ENCODE measurements around the gene C1orf174.

C1orf174 gene

GRCh38 chr1:3851292-3851691 lies 48.8 kb downstream of the C1orf174 start:
- TF ChIP-seq PAX5 (IDR thresholded peaks at IDR 0.05; ENCODE audit: insufficient read depth, low read length, severe bottlenecking) (no peak), SPI1 (IDR thresholded peaks at IDR 0.05; ENCODE audit: low read depth, low read length) (no peak), TAF1 (IDR thresholded peaks at IDR 0.05; ENCODE audit: low read depth, low read length) (no peak), POU2F2 (IDR thresholded peaks at IDR 0.05; ENCODE audit: low read depth, low read length) (no peak), POLR2A (IDR thresholded peaks at IDR 0.05; ENCODE audit: low read depth, low read length) (no peak)
- FAIRE-seq (no peak), DNase-seq (ENCODE audit: insufficient read length, low spot score) (no peak)

GRCh38 chr1:3850857-3851256 lies 49.2 kb downstream of the C1orf174 start:
- TF ChIP-seq TAF1 (IDR thresholded peaks at IDR 0.05; ENCODE audit: low read depth, low read length) (no peak), POU2F2 (IDR thresholded peaks at IDR 0.05; ENCODE audit: low read depth, low read length) (no peak), POLR2AphosphoS5 (IDR thresholded peaks at IDR 0.05; ENCODE audit: low read depth, low read length) (no peak), SPI1 (IDR thresholded peaks at IDR 0.05; ENCODE audit: low read depth, low read length) (no peak), PAX5 (IDR thresholded peaks at IDR 0.05; ENCODE audit: insufficient read depth, low read length, severe bottlenecking) (no peak), POLR2A (IDR thresholded peaks at IDR 0.05; ENCODE audit: low read depth, low read length) (no peak)
- FAIRE-seq (no peak), DNase-seq (ENCODE audit: insufficient read length, low spot score) (no peak)

- FAIRE-seq, result no peak
- DNase-seq (ENCODE audit: insufficient read length, low spot score), result no peak
- TF ChIP-seq TAF1 (IDR thresholded peaks at IDR 0.05; ENCODE audit: low read depth, low read length), result no peak
- TF ChIP-seq SPI1 (IDR thresholded peaks at IDR 0.05; ENCODE audit: low read depth, low read length), result no peak
- TF ChIP-seq POU2F2 (IDR thresholded peaks at IDR 0.05; ENCODE audit: low read depth, low read length), result no peak
Measured at GRCh38 chr1:3847081-3847480, 53.0 kb downstream of the C1orf174 start.

GRCh38 chr1:3846541-3846940 lies 53.5 kb downstream of the C1orf174 start:
- no peak for DNase-seq (ENCODE audit: insufficient read length, low spot score)
- FAIRE-seq, result no peak
- TF ChIP-seq POU2F2 (IDR thresholded peaks at IDR 0.05; ENCODE audit: low read depth, low read length), result no peak
- no peak for TF ChIP-seq SPI1 (IDR thresholded peaks at IDR 0.05; ENCODE audit: low read depth, low read length)
- no peak for TF ChIP-seq POLR2AphosphoS5 (IDR thresholded peaks at IDR 0.05; ENCODE audit: low read depth, low read length)
- no peak for TF ChIP-seq POLR2A (IDR thresholded peaks at IDR 0.05; ENCODE audit: low read depth, low read length)
- no peak for TF ChIP-seq PAX5 (IDR thresholded peaks at IDR 0.05; ENCODE audit: insufficient read depth, low read length, severe bottlenecking)
- TF ChIP-seq TAF1 (IDR thresholded peaks at IDR 0.05; ENCODE audit: low read depth, low read length), result no peak

GRCh38 chr1:3842912-3843311 lies 57.2 kb downstream of the C1orf174 start:
- FAIRE-seq, result no peak
- DNase-seq (ENCODE audit: insufficient read length, low spot score), result no peak
- TF ChIP-seq SPI1 (IDR thresholded peaks at IDR 0.05; ENCODE audit: low read depth, low read length) (no peak), TAF1 (IDR thresholded peaks at IDR 0.05; ENCODE audit: low read depth, low read length) (no peak)

GRCh38 chr1:3841491-3841890 lies 58.6 kb downstream of the C1orf174 start:
- TF ChIP-seq POLR2A (IDR thresholded peaks at IDR 0.05; ENCODE audit: low read depth, low read length), result no peak
- TF ChIP-seq POU2F2 (IDR thresholded peaks at IDR 0.05; ENCODE audit: low read depth, low read length), result no peak
- no peak for TF ChIP-seq SPI1 (IDR thresholded peaks at IDR 0.05; ENCODE audit: low read depth, low read length)
- TF ChIP-seq PAX5 (IDR thresholded peaks at IDR 0.05; ENCODE audit: insufficient read depth, low read length, severe bottlenecking), result no peak
- no peak for TF ChIP-seq TAF1 (IDR thresholded peaks at IDR 0.05; ENCODE audit: low read depth, low read length)
- TF ChIP-seq POLR2AphosphoS5 (IDR thresholded peaks at IDR 0.05; ENCODE audit: low read depth, low read length), result no peak
- no peak for FAIRE-seq
- DNase-seq (ENCODE audit: insufficient read length, low spot score), result no peak
